Measurements from ENCODE around the gene F7. TPM values are rescaled to one million over a fixed set of nuclear protein-coding genes. Genes with fewer than 3 reads are reported as not detected.
A peak's percentile ranks its signal among the peaks of the same experiment; 100 is the strongest.

Gene F7
- total and polyA plus RNA-seq, 3 donors from 2014 or later = 2.2 to 4.9 (median 2.4) TPM

DNA sequence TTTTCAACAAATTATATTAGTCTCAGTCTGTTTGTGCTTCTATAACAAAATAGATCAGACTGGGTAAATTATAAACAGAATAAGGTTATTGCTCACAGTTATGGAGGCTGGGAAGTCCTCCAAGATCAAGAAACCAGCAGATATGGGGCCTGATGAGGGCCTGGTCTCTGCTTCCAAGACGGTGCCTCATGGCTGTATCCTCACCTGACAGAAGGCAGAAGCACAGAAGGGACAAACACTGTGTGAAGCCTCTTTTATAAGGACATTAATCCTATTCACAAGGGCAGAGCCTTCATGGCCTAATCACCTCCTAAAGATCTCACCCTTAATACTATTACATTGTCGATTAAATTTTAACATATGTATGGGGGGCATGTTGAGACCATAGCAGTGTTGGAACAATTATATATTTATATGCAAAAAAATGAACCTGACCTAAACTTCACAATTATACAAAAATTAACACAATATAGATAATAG is 29.7 kb downstream of the F7 start:
- TF ChIP-seq, protein P1, sequence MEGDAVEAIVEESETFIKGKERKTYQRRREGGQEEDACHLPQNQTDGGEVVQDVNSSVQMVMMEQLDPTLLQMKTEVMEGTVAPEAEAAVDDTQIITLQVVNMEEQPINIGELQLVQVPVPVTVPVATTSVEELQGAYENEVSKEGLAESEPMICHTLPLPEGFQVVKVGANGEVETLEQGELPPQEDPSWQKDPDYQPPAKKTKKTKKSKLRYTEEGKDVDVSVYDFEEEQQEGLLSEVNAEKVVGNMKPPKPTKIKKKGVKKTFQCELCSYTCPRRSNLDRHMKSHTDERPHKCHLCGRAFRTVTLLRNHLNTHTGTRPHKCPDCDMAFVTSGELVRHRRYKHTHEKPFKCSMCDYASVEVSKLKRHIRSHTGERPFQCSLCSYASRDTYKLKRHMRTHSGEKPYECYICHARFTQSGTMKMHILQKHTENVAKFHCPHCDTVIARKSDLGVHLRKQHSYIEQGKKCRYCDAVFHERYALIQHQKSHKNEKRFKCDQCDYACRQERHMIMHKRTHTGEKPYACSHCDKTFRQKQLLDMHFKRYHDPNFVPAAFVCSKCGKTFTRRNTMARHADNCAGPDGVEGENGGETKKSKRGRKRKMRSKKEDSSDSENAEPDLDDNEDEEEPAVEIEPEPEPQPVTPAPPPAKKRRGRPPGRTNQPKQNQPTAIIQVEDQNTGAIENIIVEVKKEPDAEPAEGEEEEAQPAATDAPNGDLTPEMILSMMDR (IDR thresholded peaks at IDR 0.05) = no peak
- no peak for TF ChIP-seq POLR2A (IDR thresholded peaks at IDR 0.05)
- Histone ChIP-seq H3K36me3 (ENCODE audit: low read depth, missing control alignments) (no peaks in the 10 kb centered on the region), H3K27me3 (no peaks in the 10 kb centered on the region), H3K4me3 (no peak overlapping the region), H3K27ac (no peak overlapping the region), H3K4me1 (no peaks in the 10 kb centered on the region), H3K9me3 (no peaks in the 10 kb centered on the region)
- intact Hi-C loops (cut with DNase I; ENCODE audit: low total_unique reads) = no loop called here
- WGBS, 2 donors = 84 to 91% methylated on average over 2 of the region's 2 CpGs
- no peak for DNase-seq

DNA sequence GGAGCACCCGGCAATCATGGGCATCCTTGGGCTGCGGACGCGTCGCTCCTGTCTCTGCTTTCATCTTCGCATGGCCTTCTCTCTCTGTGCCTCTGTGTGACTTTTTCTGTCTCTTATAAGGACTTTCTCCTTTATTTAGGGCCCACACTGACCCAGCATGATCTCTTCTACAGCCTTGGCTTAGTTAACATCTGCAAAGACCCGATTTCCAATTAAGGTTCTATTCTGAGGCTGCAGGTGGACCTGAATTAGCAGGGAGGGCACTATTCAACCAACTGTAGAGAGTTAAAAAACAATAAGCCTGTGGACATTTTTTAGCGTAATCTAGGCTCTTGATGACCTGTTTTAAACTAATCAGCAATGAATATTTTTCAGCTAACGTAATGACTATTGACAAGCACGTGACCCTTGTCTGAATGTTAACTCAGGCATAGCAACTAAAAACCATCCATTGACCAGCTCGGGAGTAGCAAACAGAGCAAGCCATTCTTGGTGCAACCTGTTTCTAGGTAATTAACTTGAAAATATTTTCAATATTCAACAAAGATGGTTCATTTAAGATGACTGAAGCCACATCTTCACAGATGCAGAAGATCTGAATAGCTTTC is 32.2 kb downstream of the F7 start:
- H3K4me3 ChIP-seq = no peak overlapping the region
- no peaks in the 10 kb centered on the region for H3K27me3 ChIP-seq
- no peak for DNase-seq
- no peak for TF ChIP-seq POLR2A (IDR thresholded peaks at IDR 0.05)
- TF ChIP-seq, protein P1 (IDR thresholded peaks at IDR 0.05) = no peak
- no peak overlapping the region for H3K27ac ChIP-seq
- intact Hi-C loops (cut with DNase I; ENCODE audit: low total_unique reads) = no loop called here
- WGBS, 2 donors = 91 to 94% methylated on average over 11 of the region's 11 CpGs
- no peaks in the 10 kb centered on the region for H3K36me3 ChIP-seq (ENCODE audit: low read depth, missing control alignments)
- H3K9me3 ChIP-seq = no peaks in the 10 kb centered on the region
- H3K4me1 ChIP-seq = no peaks in the 10 kb centered on the region

DNA sequence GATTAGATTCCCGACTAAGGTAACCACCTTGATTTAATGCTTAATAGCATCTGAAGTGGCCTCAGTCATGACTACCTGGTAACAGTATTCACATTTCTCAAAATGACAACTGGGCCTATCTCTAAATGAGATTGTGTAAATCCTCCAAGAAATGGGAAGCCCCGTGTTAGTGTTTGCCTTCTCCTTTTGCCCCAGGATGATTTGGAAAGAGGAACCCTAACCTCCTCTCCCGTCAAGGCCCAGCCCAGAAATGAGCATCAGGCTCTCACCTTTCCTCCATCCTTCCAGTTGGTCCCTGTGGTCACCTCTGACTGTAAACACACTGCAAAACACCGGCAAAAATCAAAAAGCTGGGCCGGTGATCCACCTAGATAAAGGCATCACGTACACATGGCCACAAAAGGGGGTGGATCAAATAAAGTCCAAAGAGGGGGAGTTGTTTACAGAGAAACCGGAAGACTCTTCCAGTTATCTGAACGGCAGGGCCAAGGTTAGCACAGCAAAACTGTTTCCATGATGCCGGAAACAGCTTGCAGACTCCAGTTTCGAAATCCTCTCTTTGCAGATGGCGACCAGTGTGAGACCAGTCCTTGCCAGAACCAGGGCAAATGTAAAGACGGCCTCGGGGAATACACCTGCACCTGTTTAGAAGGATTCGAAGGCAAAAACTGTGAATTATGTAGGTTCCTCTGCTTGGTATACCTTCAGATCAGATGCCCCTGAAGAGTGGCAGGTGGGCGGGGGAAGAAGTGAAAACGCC is 33.4 kb downstream of the F7 start:
- no peaks in the 10 kb centered on the region for H3K9me3 ChIP-seq
- H3K4me1 ChIP-seq = no peaks in the 10 kb centered on the region
- TF ChIP-seq, protein P1 (IDR thresholded peaks at IDR 0.05) = no peak
- TF ChIP-seq POLR2A (IDR thresholded peaks at IDR 0.05) = no peak
- no peak overlapping the region for H3K27ac ChIP-seq
- WGBS, 2 donors = 66 to 71% methylated on average over 16 of the region's 16 CpGs
- peak; percentile 13 for DNase-seq
- H3K4me3 ChIP-seq = no peak overlapping the region
- intact Hi-C loops (cut with DNase I; ENCODE audit: low total_unique reads) = no loop called here
- no peaks in the 10 kb centered on the region for H3K36me3 ChIP-seq (ENCODE audit: low read depth, missing control alignments)
- no peaks in the 10 kb centered on the region for H3K27me3 ChIP-seq

DNA sequence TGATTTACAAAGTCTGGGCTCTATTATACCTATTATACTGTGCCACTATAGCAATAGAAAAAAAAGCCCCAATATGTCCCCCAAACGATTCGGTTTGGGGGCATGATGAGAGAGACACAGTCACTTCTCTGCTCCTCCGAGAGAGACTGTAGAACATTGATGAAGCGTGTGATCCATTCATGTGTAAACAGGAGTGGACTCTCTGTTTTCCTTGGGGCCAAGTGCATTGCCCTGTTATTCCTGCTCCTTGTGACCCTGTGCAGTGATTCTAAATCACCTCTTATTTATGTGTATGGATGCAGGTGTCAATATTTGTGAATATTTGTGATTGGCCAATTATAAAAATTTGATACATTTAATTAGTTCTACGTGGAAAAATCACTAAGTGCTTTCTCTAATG is 34.0 kb downstream of the F7 start:
- Histone ChIP-seq H3K36me3 (ENCODE audit: low read depth, missing control alignments) (no peaks in the 10 kb centered on the region), H3K9me3 (no peaks in the 10 kb centered on the region), H3K27ac (no peak overlapping the region), H3K27me3 (no peaks in the 10 kb centered on the region), H3K4me3 (no peak overlapping the region), H3K4me1 (no peaks in the 10 kb centered on the region)
- DNase-seq = no peak
- 90 to 91% methylated on average over 5 of the region's 5 CpGs for WGBS, 2 donors
- TF ChIP-seq, protein P1 (IDR thresholded peaks at IDR 0.05) = no peak
- TF ChIP-seq POLR2A (IDR thresholded peaks at IDR 0.05) = no peak
- intact Hi-C loops (cut with DNase I; ENCODE audit: low total_unique reads) = no loop called here
